HG02852 (cell line): ENCODE measurements around the gene ERC2.

Experiments used
- ATAC-seq: cut with Tn5 transposase; IDR thresholded peaks from one replicate; pipeline ENCODE4 v1.9.1; 2021; ENCODE audit warnings: mild to moderate bottlenecking, moderate library complexity; ENCODE audit not compliant: unreplicated experiment

ERC2 gene

DNA sequence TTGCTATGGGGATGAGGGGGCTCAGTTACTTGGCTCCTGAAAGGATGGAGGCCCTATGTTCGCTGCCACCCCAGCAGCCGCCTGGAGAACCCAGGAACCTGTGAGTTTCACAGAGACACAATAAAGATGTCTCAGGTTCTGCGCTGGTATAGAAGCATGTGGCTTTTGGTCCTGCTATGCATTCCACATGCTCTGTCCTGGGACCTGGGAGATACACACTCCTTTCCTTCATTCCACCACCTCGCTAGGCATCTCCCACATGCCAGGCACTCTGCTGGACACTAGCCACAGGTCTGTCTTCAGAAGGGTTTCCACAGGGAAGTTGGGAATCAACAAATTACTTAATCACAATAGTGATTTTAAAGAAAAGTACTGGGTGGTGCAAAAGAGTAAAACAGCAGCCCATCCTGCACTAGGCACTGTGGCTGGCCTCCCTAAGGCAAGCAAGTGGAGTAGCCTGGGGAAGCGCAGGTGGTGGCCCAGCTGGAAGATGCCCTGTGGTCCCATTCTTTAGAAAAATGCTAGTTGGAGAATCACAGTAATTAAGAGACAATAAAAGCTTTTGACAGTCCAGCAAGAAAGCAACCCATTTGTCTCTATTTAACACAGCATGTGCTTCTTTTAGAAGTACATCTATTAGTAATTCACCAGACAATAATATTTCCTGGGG, 572.2 kb downstream of the ERC2 start:
- ATAC-seq, result no peak

DNA sequence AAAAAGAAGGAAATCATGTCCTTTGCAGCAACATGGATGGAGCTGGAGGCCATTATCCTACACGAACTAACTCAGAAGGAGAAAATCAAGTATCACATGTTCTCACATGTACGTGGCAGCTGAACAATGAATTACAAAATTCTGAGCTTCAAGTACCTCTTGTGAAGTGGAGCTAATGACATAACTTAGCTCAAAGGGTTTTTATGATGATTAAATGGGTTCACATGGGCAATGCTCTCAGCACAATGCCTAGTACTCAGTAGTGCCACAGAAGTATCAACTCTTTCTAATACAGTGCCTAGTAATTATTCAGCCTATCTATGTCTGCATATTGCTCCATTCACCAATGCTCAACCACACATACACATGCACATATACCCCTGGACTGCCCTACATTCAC, 573.7 kb downstream of the ERC2 start:
- ATAC-seq, result no peak

DNA sequence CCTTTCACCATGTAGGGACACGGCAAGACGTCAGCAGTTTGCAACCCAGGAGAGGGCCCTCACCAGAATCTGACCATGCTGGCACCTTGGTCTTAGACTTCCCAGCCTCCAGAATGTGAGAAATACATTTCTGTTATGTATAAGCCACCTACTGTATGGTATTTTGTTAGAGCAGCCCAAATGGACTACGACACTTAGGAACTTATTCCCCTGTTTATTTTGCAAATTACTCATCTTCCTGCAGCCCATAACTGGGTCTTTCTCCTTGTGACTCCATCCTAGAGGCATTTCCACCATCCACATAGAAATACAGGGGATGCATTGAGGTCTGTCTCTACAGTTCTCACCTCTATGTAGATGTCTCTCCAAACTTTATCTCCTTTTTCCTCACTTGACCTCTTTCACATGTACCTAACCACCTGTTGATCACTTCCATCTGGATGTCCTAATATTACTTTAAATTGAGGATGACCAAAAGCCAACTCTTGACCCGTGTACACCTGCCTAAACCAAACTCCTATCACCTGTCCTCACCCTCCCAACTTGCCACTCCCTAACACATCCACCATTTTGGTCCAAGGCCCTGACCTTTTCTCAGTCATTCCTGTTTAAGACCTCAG, 575.1 kb downstream of the ERC2 start:
- no peak for ATAC-seq

- ATAC-seq, result no peak
Measured at GRCh38 chr3:55891106-55891505, 577.2 kb downstream of the ERC2 start.

DNA sequence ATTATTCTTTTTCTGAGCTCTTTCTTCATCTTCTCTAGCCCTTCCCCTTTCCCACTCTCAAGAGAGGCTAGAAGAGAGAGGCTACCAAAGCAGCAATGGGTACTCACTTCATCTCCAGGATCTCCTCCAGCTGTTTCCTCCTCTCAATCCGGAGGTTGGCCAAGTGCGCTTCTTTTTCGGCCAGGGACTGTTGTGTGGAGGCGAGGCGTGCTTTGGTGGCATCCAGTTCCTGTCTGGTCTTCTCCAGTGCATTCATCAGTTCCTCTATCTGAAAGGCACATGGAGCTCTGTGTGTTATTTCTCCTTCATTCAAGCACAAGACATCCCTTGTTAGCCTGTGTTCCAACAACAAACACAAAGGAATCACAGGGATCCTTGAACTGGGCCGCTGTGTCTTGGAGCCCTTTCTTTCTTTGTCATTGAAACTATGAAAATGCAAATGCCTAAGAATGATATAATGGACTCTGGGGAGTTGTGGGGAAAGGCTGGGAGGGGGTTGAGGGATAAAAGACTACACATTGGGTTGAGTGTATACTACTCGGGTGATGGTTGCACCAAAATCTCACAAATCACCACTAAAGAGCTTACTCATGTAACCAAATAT, 579.9 kb downstream of the ERC2 start:
- ATAC-seq, result no peak

GRCh38 chr3:55885721-55886120, 582.5 kb downstream of the ERC2 start:
- ATAC-seq, result no peak

DNA sequence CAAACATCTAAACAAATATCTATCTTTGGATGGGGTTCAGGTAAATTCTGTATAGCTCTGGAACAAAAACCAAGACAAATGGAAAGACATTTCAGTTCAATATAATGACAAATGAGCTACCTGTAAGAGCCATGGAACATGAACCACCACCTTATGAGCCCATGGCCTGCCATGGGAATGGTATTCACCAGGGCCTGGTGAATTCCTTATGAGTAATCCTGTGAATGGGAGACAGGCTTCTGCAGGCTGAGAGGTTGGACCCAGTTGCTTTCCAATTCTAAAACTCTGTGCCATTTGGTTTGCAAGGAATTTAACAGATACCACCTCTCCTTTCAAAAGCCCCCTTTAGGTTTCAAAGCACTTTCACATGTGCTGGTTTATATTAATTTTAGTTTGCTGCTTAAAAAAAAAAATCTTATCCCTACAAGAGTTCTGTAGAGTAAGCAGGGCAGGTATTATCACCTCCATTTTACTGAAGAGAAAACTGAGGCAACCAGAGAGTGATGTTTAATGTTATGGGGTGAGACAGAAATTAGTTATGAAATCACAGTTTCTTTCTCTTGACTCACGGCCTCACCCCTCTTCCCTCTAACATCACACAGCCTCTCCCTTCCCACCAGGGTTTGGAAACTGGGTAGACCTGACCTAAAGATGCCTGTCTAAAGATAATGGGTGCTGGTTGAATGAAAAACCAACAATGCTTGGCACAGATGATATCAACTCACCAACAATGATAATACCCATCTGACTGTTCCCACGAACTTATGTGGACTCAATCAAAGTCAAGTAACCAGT, 583.6 kb downstream of the ERC2 start:
- ATAC-seq, result no peak

- ATAC-seq, result no peak
Measured at GRCh38 chr3:55884066-55884465, 584.2 kb downstream of the ERC2 start.

GRCh38 chr3:55882006-55882405, 586.3 kb downstream of the ERC2 start:
- ATAC-seq, result no peak

- no peak for ATAC-seq
Measured at GRCh38 chr3:55880357-55880756, 587.9 kb downstream of the ERC2 start.

- ATAC-seq, result no peak
Measured at GRCh38 chr3:55879901-55880331, 588.4 kb downstream of the ERC2 start.

GRCh38 chr3:55877703-55878102, 590.6 kb downstream of the ERC2 start:
- no peak for ATAC-seq

DNA sequence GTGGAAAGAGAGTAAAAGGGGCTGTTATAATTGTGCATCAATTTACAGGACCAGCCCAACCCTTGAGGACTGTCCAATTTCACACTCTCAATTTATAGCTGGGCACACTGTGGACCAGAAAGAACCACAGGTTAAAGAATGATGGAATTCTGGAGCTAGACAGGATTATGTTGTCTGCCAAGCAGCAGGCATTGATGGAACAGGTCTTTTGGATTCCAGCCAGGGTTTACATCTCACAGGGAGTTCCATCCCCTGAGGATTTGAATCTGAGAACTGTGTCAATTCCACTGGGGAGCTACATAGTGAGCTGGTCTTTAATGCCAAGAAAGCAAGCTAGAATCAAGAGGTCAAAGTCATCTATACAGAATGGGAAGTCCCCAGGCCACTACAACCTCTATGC, 591.7 kb downstream of the ERC2 start:
- no peak for ATAC-seq

DNA sequence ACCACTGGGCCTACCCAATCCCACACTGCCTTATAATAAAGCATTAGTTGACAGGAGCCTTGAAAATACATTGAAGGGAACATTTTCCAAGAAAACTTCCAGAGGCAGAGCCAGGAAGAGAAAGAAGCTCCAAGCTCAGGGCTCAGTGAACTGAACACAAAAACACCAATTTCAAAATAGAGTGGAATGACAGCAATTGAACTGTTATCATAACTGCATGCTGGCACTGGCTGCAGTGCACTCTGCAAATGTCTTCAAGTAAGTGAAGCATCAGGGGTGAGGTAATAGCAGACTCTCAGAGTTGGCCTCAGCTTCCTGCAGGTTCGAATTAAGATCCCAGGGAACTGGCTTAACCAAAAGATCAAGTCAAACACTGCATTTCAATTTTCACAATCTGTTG, 593.2 kb downstream of the ERC2 start:
- ATAC-seq, result no peak

DNA sequence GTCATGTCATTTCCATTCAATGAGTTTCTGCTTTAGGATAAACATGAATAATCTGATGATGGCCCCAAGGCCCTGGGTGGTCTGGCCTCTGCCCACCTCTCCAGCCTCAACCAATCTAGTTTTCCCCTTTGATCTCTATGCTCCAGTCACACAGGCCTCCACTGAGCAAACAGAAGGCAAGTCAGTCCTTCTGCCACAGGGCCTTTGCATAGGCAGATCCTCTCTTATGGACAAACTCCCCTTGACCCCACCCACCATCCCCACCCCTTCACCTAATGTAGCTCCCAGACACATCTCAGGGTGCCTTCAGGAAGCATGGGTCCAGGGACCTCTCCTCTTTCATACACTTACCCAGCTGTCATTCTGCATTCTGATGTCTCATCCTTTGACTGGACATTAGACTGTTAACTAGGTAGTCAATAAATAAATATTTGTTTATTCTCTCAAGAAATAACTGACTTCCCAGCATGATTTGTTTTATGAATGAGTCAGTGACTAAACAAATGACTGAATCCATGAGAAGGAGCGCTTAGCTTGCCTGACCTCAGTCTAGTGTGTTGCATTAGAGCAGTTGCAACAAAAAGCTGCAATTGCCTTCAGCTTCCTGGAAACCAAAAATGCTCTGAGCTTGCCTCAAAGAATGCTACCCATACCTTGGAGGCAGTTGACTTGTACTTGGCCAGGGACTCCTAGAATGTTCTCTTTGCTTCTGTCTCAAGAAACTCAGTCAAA, 594.6 kb downstream of the ERC2 start:
- ATAC-seq, result no peak

GRCh38 chr3:55870594-55870993, 597.7 kb downstream of the ERC2 start:
- ATAC-seq, result no peak

DNA sequence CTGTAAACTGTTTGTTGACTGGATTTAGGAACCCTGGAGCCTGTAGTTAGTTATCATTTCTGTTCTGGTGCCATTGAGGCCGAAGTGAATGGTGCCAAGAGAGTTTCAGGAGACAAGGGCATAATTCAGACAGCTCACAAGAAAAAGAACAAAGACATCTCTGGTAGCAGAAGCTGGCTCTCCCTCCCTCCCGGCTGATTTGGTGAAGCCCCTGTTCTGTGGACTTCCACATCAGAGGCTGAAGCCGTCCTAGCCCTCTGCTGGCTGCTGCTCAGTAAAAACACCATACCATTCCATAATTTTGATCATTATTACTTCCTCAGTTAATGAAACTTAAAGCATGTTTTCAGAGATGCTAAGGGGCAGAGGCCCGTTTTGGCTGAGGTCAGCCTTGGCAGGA, 599.9 kb downstream of the ERC2 start:
- ATAC-seq, result no peak

GRCh38 chr3:55863028-55863427, 605.2 kb downstream of the ERC2 start:
- ATAC-seq, result no peak

DNA sequence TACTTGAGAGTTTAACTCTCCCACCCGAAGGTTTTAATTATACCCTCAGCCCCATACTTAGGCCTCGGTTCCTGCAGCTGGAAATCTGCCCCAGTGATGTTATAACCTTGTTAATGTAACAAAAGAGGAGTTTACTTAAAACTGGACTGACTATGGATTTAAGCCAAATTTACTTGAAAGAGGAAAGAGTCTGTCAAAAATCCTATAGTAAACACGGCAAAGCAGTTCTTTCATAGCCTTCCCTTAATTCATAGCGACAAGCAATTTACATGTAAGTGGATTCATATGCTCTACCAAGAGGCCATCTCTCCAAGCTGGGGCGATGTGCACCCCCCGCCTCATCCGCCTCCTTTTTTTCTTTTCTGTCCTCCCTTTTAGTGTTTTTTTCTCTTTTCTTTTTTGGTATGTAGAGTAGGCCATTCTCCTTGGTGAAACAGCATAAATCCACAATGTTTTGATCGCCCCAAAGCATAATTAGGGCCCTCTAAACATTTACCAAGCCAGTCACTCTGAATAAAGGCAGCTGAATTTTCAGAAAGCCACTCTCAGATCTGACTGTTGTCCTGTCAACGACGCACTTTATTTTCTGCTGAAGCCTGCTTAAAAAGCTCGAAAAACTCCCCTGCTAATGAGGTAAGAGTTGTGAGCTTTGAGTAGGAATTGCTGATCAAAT, 608.1 kb downstream of the ERC2 start:
- no peak for ATAC-seq

GRCh38 chr3:55859305-55859704, 609.0 kb downstream of the ERC2 start:
- no peak for ATAC-seq
